H1 (cell line): ENCODE measurements around the gene WNT9A. TPM values are rescaled to one million over a fixed set of nuclear protein-coding genes. Genes with fewer than 3 reads are reported as not detected.

Source experiments
- SUZ12 ChIP-seq: fragments of 200-600 bp; sonication (generic); IDR thresholded peaks from 2 replicates; pipeline ENCODE4 v1.6.1; 2012; ENCODE audit warnings: mild to moderate bottlenecking, inconsistent platforms, low read length, moderate library complexity, mixed read lengths
- polyA plus RNA-seq, 7 experiments: library from polyadenylated mRNA; depleted of rRNA in 3 of 7; stranded (reverse) in 5 of 7; unstranded in 2 of 7; fragments of >200 nt in 5 of 7; fragments of 200-250 nt in 2 of 7; gene quantifications; 1 replicate in 5 of 7; 2 replicates in 1 of 7; 4 replicates in 1 of 7; pipeline versions ENCODE4 v1.2.1 to v1.2.3, GENCODE V29; 2011 to 2013; ENCODE audit warnings: missing spikeins in 2 of 7, mixed read lengths in 2 of 7
- total RNA-seq: library from RNA; stranded (reverse); fragmentation: NEBNext Ultra II Directional; extraction: Animal tissue kit (Norgen Biotek cat#: 25700); gene quantifications from 2 replicates; pipeline ENCODE4 v1.2.1, GENCODE V29; 2021
- TF ChIP-seq, protein P1 (sequence below): IDR thresholded peaks from 2 replicates; pipeline ENCODE4 v1.6.1; 2011; ENCODE audit warnings: low read length, improper control_type of control experiment

WNT9A gene
- total and polyA plus RNA-seq, 2 of the 8 experiments (the other 6 are each of a cell fraction or from before 2014, with no cell fraction given), result 1.1 to 1.5 TPM

- TF ChIP-seq, protein P1, sequence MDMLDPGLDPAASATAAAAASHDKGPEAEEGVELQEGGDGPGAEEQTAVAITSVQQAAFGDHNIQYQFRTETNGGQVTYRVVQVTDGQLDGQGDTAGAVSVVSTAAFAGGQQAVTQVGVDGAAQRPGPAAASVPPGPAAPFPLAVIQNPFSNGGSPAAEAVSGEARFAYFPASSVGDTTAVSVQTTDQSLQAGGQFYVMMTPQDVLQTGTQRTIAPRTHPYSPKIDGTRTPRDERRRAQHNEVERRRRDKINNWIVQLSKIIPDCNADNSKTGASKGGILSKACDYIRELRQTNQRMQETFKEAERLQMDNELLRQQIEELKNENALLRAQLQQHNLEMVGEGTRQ, result no peak
- TF ChIP-seq SUZ12, result no peak
Measured at GRCh38 chr1:227950735-227951346, 3.1 kb upstream of the WNT9A start (continued).
